Testis (tissue), 3 donors: ENCODE data around the gene KLHL29. TPM values are rescaled to one million over a fixed set of nuclear protein-coding genes. Genes with fewer than 3 reads are reported as not detected.

Experiments used
- DNase-seq: peaks from one replicate; pipeline ENCODE4 v3.0.0-alpha.2; 2019
- H3K27ac ChIP-seq, 2 donors: fragments of 200-600 bp; sonication (generic); one replicate each; pipeline ENCODE4 v1.5.1; 2019
- H3K27me3 ChIP-seq: fragments of 200-600 bp; sonication (generic); one replicate; pipeline ENCODE4 v1.5.1; 2019
- H3K36me3 ChIP-seq: fragments of 200-600 bp; sonication (generic); one replicate; pipeline ENCODE4 v1.5.1; 2017; ENCODE audit warnings: low read depth; ENCODE audit errors: missing control alignments
- H3K4me1 ChIP-seq: fragments of 200-600 bp; sonication (generic); one replicate; pipeline ENCODE4 v1.5.1; 2019
- H3K4me3 ChIP-seq, 2 donors: fragments of 200-600 bp; sonication (generic); one replicate each; pipeline ENCODE4 v1.5.1; 2017 to 2019
- H3K9me3 ChIP-seq: fragments of 200-600 bp; sonication (generic); one replicate; pipeline ENCODE4 v1.5.1; 2017
- POLR2A ChIP-seq: fragments of 450-650 bp; IDR thresholded peaks from one replicate; pipeline ENCODE4 v1.6.1; 2017; ENCODE audit warnings: antibody characterized with exemption, mild to moderate bottlenecking, moderate library complexity
- WGBS, 2 donors: methylation state at CpG; one replicate each; pipeline ENCODE4 v1.1.5; 2018; 5-methylcytosine and 5-hydroxymethylcytosine counted together
- intact Hi-C: fragments of 100-400 bp; cut with DNase I; formaldehyde crosslinking; loops from one replicate; pipeline ENCODE4 v1.15.1; 2023; ENCODE audit warnings: low total_unique reads
- polyA plus RNA-seq: library from polyadenylated mRNA; stranded (reverse); fragments of 350-450 nt; fragmentation: Illumina TruSeq; extraction: RNeasy Lipid Tissue Mini Kit (QIAGEN cat#74804); gene quantifications from one replicate; pipeline ENCODE4 v1.2.3, GENCODE V29; 2014; ENCODE audit warnings: low read depth, low replicate concordance; ENCODE audit not compliant: insufficient read depth
- total RNA-seq, 2 donors: library from RNA; depleted of rRNA; stranded (reverse); fragments of >200 nt; gene quantifications; one replicate each; pipeline ENCODE4 v1.2.3, GENCODE V29; 2016
- TF ChIP-seq, protein P1 (sequence below), 3 experiments: fragments of 450-650 bp in 2 of 3; fragments of 200-600 bp in 1 of 3; sonication (generic) in 1 of 3; IDR thresholded peaks; one replicate each; pipeline ENCODE4 v1.5.1; 2016 to 2019; ENCODE audit warnings: antibody characterized with exemption in 3 of 3, mild to moderate bottlenecking in 2 of 3, moderate library complexity in 1 of 3

Gene KLHL29
- total and polyA plus RNA-seq, 3 donors from 2014 or later, result 3.3 to 10.9 (median 7.9) TPM

DNA sequence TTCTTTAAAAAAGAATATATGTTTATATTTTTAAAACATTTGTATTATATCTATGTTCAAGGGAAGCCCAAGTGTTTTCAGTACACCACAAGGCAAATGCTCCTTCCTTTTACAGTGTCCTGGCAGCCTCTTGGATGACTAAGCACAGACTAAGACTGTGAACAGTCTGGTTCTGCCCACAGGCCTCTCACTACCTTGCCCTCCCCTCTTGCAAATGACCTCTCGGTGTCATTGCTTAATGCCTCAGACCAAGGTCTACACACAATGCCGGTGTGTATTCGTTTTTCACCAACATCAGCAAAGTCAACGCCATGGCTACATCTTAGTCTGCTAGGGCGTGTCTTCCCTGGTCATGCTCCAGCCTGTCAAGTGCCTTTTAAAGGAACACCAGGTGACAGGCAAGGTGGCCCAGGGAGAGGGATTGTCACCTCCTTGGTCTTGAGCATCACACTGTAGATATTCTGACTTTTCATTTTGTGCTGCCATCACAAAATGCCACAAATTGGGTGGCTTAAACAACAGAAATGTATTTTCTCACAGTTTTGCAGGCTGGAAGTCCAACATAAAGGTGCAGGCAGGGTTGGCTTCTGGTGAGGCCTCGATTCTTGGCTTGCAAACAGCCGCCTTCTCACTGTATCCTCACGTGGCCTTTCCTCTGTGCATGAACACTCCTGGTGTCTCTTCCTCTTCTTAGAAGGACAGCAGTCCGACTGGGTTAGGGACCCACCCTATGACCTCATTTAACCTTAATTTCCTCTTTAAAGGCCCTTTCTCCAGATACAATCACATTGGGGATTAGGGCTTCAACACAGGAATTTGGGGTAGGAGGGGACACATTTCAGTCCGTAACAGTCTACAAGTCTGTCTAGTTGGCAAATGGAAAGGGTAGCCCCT, 266.5 kb downstream of the KLHL29 start:
- no peak for DNase-seq
- Histone ChIP-seq H3K9me3 (no peaks in the 10 kb centered on the region), H3K4me1 (no peaks in the 10 kb centered on the region), H3K36me3 (no peaks in the 10 kb centered on the region), H3K27ac (no peak overlapping the region), H3K4me3 (no peak overlapping the region), H3K27me3 (no peaks in the 10 kb centered on the region)
- intact Hi-C loops, result no loop called here
- 91 to 95% methylated on average over 10 of the region's 10 CpGs for WGBS, 2 donors
- no peak for TF ChIP-seq POLR2A
- TF ChIP-seq, protein P1, sequence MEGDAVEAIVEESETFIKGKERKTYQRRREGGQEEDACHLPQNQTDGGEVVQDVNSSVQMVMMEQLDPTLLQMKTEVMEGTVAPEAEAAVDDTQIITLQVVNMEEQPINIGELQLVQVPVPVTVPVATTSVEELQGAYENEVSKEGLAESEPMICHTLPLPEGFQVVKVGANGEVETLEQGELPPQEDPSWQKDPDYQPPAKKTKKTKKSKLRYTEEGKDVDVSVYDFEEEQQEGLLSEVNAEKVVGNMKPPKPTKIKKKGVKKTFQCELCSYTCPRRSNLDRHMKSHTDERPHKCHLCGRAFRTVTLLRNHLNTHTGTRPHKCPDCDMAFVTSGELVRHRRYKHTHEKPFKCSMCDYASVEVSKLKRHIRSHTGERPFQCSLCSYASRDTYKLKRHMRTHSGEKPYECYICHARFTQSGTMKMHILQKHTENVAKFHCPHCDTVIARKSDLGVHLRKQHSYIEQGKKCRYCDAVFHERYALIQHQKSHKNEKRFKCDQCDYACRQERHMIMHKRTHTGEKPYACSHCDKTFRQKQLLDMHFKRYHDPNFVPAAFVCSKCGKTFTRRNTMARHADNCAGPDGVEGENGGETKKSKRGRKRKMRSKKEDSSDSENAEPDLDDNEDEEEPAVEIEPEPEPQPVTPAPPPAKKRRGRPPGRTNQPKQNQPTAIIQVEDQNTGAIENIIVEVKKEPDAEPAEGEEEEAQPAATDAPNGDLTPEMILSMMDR (IDR thresholded peaks at IDR 0.05), result no peak

DNA sequence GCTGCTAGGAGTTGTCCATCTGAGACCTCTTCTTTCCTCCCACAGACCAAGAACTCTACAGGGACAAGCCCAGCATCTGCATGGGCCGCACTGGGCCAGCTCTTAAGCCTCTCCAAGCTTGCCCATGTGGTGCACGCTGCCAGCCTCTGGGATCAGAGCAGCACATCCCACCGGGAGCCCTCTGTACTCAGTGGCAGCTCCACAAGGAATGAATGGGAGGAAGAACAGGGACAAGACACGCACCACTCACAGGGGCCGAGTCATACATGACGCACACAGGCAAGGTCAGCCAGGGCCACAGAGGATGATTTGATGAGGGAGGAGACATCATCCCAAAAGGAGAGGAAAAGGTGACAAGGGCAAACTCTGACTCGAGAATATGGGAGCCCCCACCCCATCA, 268.3 kb downstream of the KLHL29 start:
- WGBS, 2 donors, result 84 to 91% methylated on average over 7 of the region's 7 CpGs

DNA sequence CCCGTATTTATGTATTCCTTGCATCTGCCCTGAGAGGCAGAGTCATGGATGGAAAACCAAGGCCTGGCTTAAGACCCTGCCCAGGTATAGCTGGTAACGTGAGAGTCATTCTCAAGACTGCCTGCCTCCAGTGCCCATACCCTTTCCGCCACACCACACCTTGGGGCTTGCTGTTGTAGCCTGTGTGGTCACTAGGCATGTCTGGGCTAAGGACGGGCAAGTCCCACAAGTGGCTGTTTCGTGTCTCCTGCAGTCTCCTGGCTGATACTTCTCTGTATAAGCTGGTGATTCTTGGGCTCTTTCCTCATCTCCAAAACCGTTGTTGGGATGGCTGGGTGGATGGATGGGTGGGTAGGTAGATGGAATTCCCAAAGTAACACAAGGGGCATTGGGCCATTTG, 269.8 kb downstream of the KLHL29 start:
- H3K4me1 ChIP-seq, result no peaks in the 10 kb centered on the region
- H3K27ac ChIP-seq, result no peak overlapping the region
- no peaks in the 10 kb centered on the region for H3K9me3 ChIP-seq
- no peaks in the 10 kb centered on the region for H3K36me3 ChIP-seq
- H3K27me3 ChIP-seq, result no peaks in the 10 kb centered on the region
- H3K4me3 ChIP-seq, result no peak overlapping the region
- no peak for TF ChIP-seq POLR2A
- TF ChIP-seq, protein P1 (IDR thresholded peaks at IDR 0.05), result no peak
- WGBS, 2 donors, result 93 to 94% methylated on average over 5 to 6 of the region's 6 CpGs
- intact Hi-C loops, result no loop called here
- DNase-seq, result no peak

More for the DNA sequence above, 268.3 kb downstream of the KLHL29 start:
- no peak overlapping the region for H3K4me3 ChIP-seq
- no peaks in the 10 kb centered on the region for H3K27me3 ChIP-seq
- DNase-seq, result no peak
- no peak overlapping the region for H3K27ac ChIP-seq
- TF ChIP-seq POLR2A, result no peak
- TF ChIP-seq, protein P1 (IDR thresholded peaks at IDR 0.05), result no peak
- intact Hi-C loops, result no loop called here
- no peaks in the 10 kb centered on the region for H3K9me3 ChIP-seq
- no peaks in the 10 kb centered on the region for H3K36me3 ChIP-seq
- no peaks in the 10 kb centered on the region for H3K4me1 ChIP-seq

DNA sequence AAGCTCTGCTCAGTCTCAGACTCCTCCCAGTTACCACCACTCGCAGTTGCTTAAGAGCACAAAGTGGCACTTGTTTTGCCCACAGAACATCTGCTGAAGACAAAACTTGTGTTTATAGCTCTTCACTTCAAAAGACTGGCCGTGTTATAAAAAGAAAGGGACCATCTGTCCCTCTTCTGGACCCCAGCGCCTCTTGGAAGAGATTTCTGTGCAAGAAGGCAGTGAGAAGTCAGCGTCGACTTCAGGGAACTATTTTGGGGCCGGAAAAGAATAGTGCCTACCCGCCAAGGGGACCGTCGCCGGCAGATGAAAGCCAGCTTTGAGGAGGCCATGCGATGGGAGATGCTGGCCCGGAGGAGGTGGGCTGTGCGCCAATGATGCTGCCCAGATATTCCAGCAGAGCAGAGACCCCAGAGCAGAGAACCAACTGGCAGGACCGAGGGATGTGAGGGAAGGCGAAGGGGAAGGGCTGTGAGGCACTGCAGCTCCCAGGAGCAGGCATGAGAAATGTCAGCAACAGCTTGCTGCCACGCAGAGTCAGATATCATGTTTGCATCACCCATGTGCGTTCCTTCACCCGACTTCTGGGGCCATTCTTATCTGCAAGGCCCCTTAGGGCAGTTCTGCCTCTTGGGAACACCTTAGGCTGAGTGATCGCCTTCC, 271.1 kb downstream of the KLHL29 start:
- TF ChIP-seq POLR2A, result no peak
- TF ChIP-seq, protein P1 (IDR thresholded peaks at IDR 0.05), result no peak
- Histone ChIP-seq H3K27ac (no peak overlapping the region), H3K27me3 (no peaks in the 10 kb centered on the region), H3K9me3 (no peaks in the 10 kb centered on the region), H3K36me3 (no peaks in the 10 kb centered on the region), H3K4me1 (no peaks in the 10 kb centered on the region), H3K4me3 (no peak overlapping the region)
- WGBS, 2 donors, result 84 to 86% methylated on average over 19 of the region's 19 CpGs
- intact Hi-C loops, result no loop called here
- no peak for DNase-seq
